GM23338 (cell line): ENCODE data around the gene ENOX1.

Experiments
- EZH2 ChIP-seq: fragments of 200-600 bp; sonication (generic); IDR thresholded peaks from one replicate; pipeline ENCODE4 v1.8.0; 2017; ENCODE audit warnings: antibody characterized with exemption, mild to moderate bottlenecking, low read depth; ENCODE audit not compliant: unreplicated experiment
- EZH2phosphoT487 ChIP-seq: fragments of 200-600 bp; sonication (generic); IDR thresholded peaks from one replicate; pipeline ENCODE4 v1.8.1; 2018; ENCODE audit warnings: antibody characterized with exemption; ENCODE audit not compliant: unreplicated experiment
- POLR2AphosphoS5 ChIP-seq: IDR thresholded peaks from 2 replicates; pipeline ENCODE4 v1.6.1; 2016; ENCODE audit warnings: antibody characterized with exemption, low read depth
- STAT1 ChIP-seq: IDR thresholded peaks from one replicate; pipeline ENCODE4 v1.6.1; 2016; ENCODE audit warnings: antibody characterized with exemption; ENCODE audit not compliant: unreplicated experiment
- ZNF331 ChIP-seq: fragments of 250-450 bp; sonication (Bioruptor Pico); IDR thresholded peaks from 2 replicates; pipeline ENCODE4 v1.5.0; 2020; ENCODE audit warnings: low read depth, mild to moderate bottlenecking, moderate library complexity
- TF ChIP-seq, protein P1 (sequence below), 2 experiments: fragments of 200-600 bp in 1 of 2; sonication (generic) in 1 of 2; conservative IDR thresholded peaks; 2 replicates each; pipeline versions ENCODE4 v1.5.1 to v1.6.1; 2016 to 2017; ENCODE audit warnings: antibody characterized with exemption in 2 of 2, low read depth in 2 of 2, mild to moderate bottlenecking in 2 of 2, moderate library complexity in 1 of 2
- TF ChIP-seq, protein P2 (sequence below): IDR thresholded peaks from one replicate; pipeline ENCODE4 v1.6.1; 2018; ENCODE audit warnings: antibody characterized with exemption; ENCODE audit not compliant: unreplicated experiment
- TF ChIP-seq, protein P3 (sequence below): fragments of 250-450 bp; sonication (Bioruptor Pico); IDR thresholded peaks from 2 replicates; pipeline ENCODE4 v1.5.0; 2020; ENCODE audit warnings: mild to moderate bottlenecking, moderate library complexity

DNA sequence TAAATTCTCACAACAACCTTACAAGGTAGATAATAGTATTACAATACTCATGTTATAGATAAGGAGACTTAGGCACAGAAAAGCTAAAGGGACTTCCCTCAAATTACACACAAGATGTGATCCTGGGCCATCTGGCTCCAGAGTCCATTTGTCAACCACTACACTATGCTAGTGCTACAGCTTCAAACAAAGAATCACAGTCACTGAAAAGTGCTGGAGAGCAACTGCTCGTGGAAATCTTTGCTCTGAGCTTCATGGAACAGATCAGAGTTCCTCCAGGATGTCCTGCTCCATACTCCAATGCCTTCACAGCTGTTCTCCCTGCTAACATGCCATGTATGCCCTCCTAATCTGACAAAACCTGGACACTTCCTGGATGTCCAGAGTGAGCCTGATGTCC lies 271.2 kb downstream of the ENOX1 start:
- TF ChIP-seq, protein P1, sequence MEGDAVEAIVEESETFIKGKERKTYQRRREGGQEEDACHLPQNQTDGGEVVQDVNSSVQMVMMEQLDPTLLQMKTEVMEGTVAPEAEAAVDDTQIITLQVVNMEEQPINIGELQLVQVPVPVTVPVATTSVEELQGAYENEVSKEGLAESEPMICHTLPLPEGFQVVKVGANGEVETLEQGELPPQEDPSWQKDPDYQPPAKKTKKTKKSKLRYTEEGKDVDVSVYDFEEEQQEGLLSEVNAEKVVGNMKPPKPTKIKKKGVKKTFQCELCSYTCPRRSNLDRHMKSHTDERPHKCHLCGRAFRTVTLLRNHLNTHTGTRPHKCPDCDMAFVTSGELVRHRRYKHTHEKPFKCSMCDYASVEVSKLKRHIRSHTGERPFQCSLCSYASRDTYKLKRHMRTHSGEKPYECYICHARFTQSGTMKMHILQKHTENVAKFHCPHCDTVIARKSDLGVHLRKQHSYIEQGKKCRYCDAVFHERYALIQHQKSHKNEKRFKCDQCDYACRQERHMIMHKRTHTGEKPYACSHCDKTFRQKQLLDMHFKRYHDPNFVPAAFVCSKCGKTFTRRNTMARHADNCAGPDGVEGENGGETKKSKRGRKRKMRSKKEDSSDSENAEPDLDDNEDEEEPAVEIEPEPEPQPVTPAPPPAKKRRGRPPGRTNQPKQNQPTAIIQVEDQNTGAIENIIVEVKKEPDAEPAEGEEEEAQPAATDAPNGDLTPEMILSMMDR (conservative IDR thresholded peaks at IDR 0.05; ENCODE audit: low read depth in 2 of 2) = no peak
- TF ChIP-seq ZNF331 (CRISPR knock-in tag) (no peak), POLR2AphosphoS5 (no peak), EZH2 (no peak), STAT1 (no peak), EZH2phosphoT487 (no peak)
- TF ChIP-seq, protein P2, sequence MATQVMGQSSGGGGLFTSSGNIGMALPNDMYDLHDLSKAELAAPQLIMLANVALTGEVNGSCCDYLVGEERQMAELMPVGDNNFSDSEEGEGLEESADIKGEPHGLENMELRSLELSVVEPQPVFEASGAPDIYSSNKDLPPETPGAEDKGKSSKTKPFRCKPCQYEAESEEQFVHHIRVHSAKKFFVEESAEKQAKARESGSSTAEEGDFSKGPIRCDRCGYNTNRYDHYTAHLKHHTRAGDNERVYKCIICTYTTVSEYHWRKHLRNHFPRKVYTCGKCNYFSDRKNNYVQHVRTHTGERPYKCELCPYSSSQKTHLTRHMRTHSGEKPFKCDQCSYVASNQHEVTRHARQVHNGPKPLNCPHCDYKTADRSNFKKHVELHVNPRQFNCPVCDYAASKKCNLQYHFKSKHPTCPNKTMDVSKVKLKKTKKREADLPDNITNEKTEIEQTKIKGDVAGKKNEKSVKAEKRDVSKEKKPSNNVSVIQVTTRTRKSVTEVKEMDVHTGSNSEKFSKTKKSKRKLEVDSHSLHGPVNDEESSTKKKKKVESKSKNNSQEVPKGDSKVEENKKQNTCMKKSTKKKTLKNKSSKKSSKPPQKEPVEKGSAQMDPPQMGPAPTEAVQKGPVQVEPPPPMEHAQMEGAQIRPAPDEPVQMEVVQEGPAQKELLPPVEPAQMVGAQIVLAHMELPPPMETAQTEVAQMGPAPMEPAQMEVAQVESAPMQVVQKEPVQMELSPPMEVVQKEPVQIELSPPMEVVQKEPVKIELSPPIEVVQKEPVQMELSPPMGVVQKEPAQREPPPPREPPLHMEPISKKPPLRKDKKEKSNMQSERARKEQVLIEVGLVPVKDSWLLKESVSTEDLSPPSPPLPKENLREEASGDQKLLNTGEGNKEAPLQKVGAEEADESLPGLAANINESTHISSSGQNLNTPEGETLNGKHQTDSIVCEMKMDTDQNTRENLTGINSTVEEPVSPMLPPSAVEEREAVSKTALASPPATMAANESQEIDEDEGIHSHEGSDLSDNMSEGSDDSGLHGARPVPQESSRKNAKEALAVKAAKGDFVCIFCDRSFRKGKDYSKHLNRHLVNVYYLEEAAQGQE = no peak
- TF ChIP-seq, protein P3, sequence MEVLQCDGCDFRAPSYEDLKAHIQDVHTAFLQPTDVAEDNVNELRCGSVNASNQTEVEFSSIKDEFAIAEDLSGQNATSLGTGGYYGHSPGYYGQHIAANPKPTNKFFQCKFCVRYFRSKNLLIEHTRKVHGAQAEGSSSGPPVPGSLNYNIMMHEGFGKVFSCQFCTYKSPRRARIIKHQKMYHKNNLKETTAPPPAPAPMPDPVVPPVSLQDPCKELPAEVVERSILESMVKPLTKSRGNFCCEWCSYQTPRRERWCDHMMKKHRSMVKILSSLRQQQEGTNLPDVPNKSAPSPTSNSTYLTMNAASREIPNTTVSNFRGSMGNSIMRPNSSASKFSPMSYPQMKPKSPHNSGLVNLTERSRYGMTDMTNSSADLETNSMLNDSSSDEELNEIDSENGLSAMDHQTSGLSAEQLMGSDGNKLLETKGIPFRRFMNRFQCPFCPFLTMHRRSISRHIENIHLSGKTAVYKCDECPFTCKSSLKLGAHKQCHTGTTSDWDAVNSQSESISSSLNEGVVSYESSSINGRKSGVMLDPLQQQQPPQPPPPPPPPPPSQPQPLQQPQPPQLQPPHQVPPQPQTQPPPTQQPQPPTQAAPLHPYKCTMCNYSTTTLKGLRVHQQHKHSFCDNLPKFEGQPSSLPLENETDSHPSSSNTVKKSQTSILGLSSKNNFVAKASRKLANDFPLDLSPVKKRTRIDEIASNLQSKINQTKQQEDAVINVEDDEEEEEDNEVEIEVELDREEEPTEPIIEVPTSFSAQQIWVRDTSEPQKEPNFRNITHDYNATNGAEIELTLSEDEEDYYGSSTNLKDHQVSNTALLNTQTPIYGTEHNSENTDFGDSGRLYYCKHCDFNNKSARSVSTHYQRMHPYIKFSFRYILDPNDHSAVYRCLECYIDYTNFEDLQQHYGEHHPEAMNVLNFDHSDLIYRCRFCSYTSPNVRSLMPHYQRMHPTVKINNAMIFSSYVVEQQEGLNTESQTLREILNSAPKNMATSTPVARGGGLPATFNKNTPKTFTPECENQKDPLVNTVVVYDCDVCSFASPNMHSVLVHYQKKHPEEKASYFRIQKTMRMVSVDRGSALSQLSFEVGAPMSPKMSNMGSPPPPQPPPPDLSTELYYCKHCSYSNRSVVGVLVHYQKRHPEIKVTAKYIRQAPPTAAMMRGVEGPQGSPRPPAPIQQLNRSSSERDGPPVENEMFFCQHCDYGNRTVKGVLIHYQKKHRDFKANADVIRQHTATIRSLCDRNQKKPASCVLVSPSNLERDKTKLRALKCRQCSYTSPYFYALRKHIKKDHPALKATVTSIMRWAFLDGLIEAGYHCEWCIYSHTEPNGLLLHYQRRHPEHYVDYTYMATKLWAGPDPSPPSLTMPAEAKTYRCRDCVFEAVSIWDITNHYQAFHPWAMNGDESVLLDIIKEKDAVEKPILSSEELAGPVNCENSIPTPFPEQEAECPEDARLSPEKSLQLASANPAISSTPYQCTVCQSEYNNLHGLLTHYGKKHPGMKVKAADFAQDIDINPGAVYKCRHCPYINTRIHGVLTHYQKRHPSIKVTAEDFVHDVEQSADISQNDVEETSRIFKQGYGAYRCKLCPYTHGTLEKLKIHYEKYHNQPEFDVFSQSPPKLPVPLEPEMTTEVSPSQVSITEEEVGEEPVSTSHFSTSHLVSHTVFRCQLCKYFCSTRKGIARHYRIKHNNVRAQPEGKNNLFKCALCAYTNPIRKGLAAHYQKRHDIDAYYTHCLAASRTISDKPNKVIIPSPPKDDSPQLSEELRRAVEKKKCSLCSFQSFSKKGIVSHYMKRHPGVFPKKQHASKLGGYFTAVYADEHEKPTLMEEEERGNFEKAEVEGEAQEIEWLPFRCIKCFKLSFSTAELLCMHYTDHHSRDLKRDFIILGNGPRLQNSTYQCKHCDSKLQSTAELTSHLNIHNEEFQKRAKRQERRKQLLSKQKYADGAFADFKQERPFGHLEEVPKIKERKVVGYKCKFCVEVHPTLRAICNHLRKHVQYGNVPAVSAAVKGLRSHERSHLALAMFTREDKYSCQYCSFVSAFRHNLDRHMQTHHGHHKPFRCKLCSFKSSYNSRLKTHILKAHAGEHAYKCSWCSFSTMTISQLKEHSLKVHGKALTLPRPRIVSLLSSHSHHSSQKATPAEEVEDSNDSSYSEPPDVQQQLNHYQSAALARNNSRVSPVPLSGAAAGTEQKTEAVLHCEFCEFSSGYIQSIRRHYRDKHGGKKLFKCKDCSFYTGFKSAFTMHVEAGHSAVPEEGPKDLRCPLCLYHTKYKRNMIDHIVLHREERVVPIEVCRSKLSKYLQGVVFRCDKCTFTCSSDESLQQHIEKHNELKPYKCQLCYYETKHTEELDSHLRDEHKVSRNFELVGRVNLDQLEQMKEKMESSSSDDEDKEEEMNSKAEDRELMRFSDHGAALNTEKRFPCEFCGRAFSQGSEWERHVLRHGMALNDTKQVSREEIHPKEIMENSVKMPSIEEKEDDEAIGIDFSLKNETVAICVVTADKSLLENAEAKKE (CRISPR knock-in tag) = no peak
